ENCODE results near the gene MPHOSPH6.

- TF ChIP-seq SMC3 (conservative IDR thresholded peaks at IDR 0.05; ENCODE audit: poor library complexity): no peak
- TF ChIP-seq CTCF (IDR thresholded peaks at IDR 0.05; ENCODE audit: poor library complexity, severe bottlenecking): no peak
- TF ChIP-seq EP300 (conservative IDR thresholded peaks at IDR 0.05; ENCODE audit: poor library complexity, severe bottlenecking): no peak
- TF ChIP-seq RAD21 (conservative IDR thresholded peaks at IDR 0.05): no peak
- no peak for TF ChIP-seq MXI1 (conservative IDR thresholded peaks at IDR 0.05; ENCODE audit: poor library complexity, severe bottlenecking)
- TF ChIP-seq EZH2 (IDR thresholded peaks at IDR 0.05; ENCODE audit: borderline replicate concordance, insufficient read depth, low read length, poor library complexity, severe bottlenecking): no peak
Measured at GRCh38 chr16:82152641-82153112, 17.3 kb downstream of the MPHOSPH6 start.

All from neural cell (in vitro differentiated cells).